Thyroid gland (tissue), 4 donors: ENCODE measurements around the gene NHLRC4.

Source experiments
- POLR2A ChIP-seq, 2 donors: fragments of 450-650 bp; IDR thresholded peaks; one replicate each; pipeline ENCODE4 v1.6.1; 2017; ENCODE audit warnings: antibody characterized with exemption in 2 of 2, mild to moderate bottlenecking in 2 of 2, moderate library complexity in 1 of 2
- TF ChIP-seq, protein P1 (sequence below), 6 experiments: fragments of 200-600 bp in 3 of 6; fragments of 450-650 bp in 3 of 6; sonication (generic) in 3 of 6; IDR thresholded peaks; one replicate each; pipeline ENCODE4 v1.5.1; 2016 to 2019; ENCODE audit warnings: antibody characterized with exemption in 6 of 6, mild to moderate bottlenecking in 2 of 6, inconsistent platforms in 1 of 6, moderate library complexity in 1 of 6

DNA sequence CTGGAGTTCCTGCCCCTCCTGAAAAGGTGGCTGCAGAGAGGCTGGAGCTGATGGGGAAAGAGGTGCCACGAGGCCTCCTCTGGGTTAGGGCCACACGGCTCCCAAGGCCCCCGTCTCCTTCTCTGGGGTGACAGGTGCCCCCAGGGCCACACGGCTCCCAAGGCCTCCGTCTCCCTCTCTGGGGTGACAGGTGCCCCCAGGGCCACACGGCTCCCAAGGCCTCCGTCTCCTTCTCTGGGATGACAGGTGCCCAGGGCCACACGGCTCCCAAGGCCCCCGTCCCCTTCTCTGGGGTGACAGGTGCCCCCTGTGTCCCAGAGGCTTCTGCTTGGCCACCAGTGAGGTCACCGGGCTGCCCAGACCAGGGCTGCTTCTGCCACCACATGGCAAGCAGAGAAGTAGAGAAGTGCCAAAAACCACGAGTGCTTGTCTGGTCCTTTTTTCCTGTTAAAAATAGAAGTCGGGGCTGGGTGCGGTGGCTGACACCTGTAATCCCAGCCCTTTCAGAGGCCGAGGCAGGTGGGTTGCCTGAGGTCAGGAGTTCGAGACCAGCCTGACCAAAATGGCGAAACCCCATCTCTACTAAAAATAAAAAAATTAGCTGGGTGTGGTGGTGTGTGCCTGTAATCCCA, 35.2 kb upstream of the NHLRC4 start:
- TF ChIP-seq, protein P1, sequence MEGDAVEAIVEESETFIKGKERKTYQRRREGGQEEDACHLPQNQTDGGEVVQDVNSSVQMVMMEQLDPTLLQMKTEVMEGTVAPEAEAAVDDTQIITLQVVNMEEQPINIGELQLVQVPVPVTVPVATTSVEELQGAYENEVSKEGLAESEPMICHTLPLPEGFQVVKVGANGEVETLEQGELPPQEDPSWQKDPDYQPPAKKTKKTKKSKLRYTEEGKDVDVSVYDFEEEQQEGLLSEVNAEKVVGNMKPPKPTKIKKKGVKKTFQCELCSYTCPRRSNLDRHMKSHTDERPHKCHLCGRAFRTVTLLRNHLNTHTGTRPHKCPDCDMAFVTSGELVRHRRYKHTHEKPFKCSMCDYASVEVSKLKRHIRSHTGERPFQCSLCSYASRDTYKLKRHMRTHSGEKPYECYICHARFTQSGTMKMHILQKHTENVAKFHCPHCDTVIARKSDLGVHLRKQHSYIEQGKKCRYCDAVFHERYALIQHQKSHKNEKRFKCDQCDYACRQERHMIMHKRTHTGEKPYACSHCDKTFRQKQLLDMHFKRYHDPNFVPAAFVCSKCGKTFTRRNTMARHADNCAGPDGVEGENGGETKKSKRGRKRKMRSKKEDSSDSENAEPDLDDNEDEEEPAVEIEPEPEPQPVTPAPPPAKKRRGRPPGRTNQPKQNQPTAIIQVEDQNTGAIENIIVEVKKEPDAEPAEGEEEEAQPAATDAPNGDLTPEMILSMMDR (IDR thresholded peaks at IDR 0.05), result no peak
- no peak for TF ChIP-seq POLR2A (IDR thresholded peaks at IDR 0.05)
